Esophagus muscularis mucosa (tissue), 4 donors: ENCODE results near the gene ITGB3BP. TPM values are rescaled to one million over a fixed set of nuclear protein-coding genes. Genes with fewer than 3 reads are reported as not detected.
"Not testable (repeated sequence)": the region's sequence is repeated elsewhere in the genome, so short reads cannot be mapped to it uniquely, and the experiment has no call there.

Experiments used
- DNase-seq: peaks from one replicate; pipeline ENCODE4 v3.0.0-alpha.2; 2017; ENCODE audit errors: extremely low spot score
- H3K27ac ChIP-seq, 4 donors: fragments of 200-600 bp; sonication (generic); replicated peaks in 1 of 4; 1 replicate in 3 of 4; 2 replicates in 1 of 4; pipeline ENCODE4 v1.5.1; 2016 to 2019; ENCODE audit warnings: mild to moderate bottlenecking in 1 of 4
- H3K27me3 ChIP-seq, 4 donors: fragments of 200-600 bp; sonication (generic); one replicate each; pipeline versions ENCODE4 v1.5.1 to v1.6.0; 2016 to 2019
- H3K36me3 ChIP-seq, 4 donors: fragments of 200-600 bp; sonication (generic); one replicate each; pipeline ENCODE4 v1.5.1; 2016 to 2019
- H3K4me1 ChIP-seq, 4 donors: fragments of 200-600 bp; sonication (generic); one replicate each; pipeline ENCODE4 v1.5.1; 2016 to 2019
- H3K4me3 ChIP-seq, 4 donors: fragments of 200-600 bp; sonication (generic); 1 replicate in 2 of 4; 2 replicates in 2 of 4; pipeline ENCODE4 v1.5.1; 2016 to 2019; ENCODE audit warnings: mild to moderate bottlenecking in 4 of 4, moderate library complexity in 1 of 4
- H3K9me3 ChIP-seq, 4 donors: fragments of 200-600 bp; sonication (generic); 1 replicate in 3 of 4; 2 replicates in 1 of 4; pipeline ENCODE4 v1.5.1; 2016 to 2019
- EP300 ChIP-seq: sonication (generic); formaldehyde crosslinking; IDR thresholded peaks from one replicate; pipeline ENCODE4 v1.6.1; 2017; ENCODE audit warnings: antibody characterized with exemption
- POLR2A ChIP-seq: fragments of 450-650 bp; IDR thresholded peaks from one replicate; pipeline ENCODE4 v1.6.1; 2017; ENCODE audit warnings: antibody characterized with exemption, moderate library complexity, mild to moderate bottlenecking, low read depth
- POLR2AphosphoS5 ChIP-seq, 2 donors: sonication (generic); formaldehyde crosslinking; IDR thresholded peaks; one replicate each; pipeline ENCODE4 v1.6.1; 2017; ENCODE audit warnings: antibody characterized with exemption in 2 of 2
- WGBS: methylation state at CpG from one replicate; pipeline ENCODE4 v1.1.5; 2018; 5-methylcytosine and 5-hydroxymethylcytosine counted together
- intact Hi-C: fragments of 100-400 bp; cut with DNase I; formaldehyde crosslinking; loops from one replicate; pipeline ENCODE4 v1.15.1; 2023
- total RNA-seq, 4 donors: library from RNA; depleted of rRNA; stranded (reverse); fragments of >200 nt; gene quantifications; one replicate each; pipeline versions ENCODE4 v1.1.0 to v1.2.1, GENCODE V29; 2016
- TF ChIP-seq, protein P1 (sequence below), 3 experiments: fragments of 200-600 bp in 2 of 3; fragments of 450-650 bp in 1 of 3; sonication (generic) in 2 of 3; IDR thresholded peaks; one replicate each; pipeline ENCODE4 v1.5.1; 2017 to 2019; ENCODE audit warnings: antibody characterized with exemption in 3 of 3, mild to moderate bottlenecking in 2 of 3, moderate library complexity in 1 of 3

ITGB3BP gene
- total RNA-seq, 4 donors from 2014 or later: 6.8 to 38.2 (median 11.1) TPM

DNA sequence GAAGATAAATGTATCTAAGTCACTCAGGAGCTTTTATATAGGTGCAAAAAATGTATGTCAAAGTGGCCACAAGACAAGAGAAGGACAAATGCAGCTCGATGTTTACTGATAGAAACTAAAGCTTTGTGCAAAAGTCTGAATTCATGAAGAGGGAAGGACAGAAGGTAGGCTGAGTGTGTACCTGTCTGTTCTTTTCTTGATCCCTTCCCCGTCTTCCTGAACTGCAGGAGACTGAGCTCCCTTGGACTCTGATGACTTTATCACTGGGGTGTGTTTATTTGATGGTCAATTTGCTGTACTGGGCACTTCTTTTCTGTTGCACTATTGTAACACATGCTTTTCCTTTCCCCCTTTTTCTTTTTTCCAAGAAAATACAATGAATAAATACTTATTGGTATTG, 25.4 kb downstream of the ITGB3BP start:
- Histone ChIP-seq H3K36me3 (no peaks in the 10 kb centered on the region), H3K4me3 (no peak overlapping the region), H3K4me1 (peaks cover 0 to 17% (median 16%) of the 10 kb centered on the region in 4 donors), H3K27me3 (no peaks in the 10 kb centered on the region), H3K27ac (no peak overlapping the region), H3K9me3 (no peaks in the 10 kb centered on the region)
- intact Hi-C loops: no loop called here
- 91% methylated on average over 2 of the region's 2 CpGs for WGBS
- TF ChIP-seq POLR2A (no peak), EP300 (no peak)
- DNase-seq: no peak

DNA sequence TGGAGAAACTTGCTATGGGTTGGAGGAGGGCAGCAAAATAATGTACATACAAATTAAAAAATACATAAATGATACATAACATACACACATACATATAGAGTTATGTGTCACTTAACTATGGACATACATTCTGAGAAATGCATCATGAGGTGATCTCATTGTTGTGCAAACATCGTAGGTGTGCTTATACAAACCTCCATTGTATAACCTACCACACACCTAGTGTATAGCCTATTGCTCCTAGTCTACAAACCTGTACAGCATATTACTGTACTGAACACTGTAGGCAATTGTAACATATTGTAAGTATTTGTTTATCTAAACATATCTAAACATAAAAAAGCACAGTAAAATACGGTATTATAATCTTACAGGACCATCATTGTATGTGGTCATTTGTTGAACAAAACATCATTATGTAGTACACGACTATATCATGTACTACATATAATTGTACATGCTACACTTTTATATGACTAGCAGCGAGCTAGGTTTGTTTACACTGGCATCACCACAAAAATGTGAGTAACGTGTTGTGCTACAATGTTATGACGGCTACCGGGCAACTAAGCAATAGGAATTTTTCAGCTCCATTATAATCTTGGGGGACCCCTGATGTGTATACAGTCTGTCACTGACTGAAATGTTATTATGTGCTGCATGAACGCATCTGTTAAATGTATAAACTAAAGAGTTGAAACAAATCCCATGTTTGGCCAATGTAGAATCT, 35.5 kb downstream of the ITGB3BP start:
- Histone ChIP-seq H3K4me1 (peaks cover 0 to 44% (median 23%) of the 10 kb centered on the region in 4 donors), H3K27ac (peak overlapping the region; percentile 46 to 70 (median 56)), H3K4me3 (peak overlapping the region in 1 of 4 donors; percentile 0), H3K9me3 (no peaks in the 10 kb centered on the region), H3K36me3 (no peaks in the 10 kb centered on the region), H3K27me3 (no peaks in the 10 kb centered on the region)
- 36% methylated on average over 8 of the region's 8 CpGs for WGBS
- peak; percentile 58 for TF ChIP-seq EP300
- TF ChIP-seq POLR2AphosphoS5 (IDR thresholded peaks at IDR 0.05): peak in 1 of 2 donors; percentile 80
- TF ChIP-seq POLR2A: no peak
- TF ChIP-seq, protein P1, sequence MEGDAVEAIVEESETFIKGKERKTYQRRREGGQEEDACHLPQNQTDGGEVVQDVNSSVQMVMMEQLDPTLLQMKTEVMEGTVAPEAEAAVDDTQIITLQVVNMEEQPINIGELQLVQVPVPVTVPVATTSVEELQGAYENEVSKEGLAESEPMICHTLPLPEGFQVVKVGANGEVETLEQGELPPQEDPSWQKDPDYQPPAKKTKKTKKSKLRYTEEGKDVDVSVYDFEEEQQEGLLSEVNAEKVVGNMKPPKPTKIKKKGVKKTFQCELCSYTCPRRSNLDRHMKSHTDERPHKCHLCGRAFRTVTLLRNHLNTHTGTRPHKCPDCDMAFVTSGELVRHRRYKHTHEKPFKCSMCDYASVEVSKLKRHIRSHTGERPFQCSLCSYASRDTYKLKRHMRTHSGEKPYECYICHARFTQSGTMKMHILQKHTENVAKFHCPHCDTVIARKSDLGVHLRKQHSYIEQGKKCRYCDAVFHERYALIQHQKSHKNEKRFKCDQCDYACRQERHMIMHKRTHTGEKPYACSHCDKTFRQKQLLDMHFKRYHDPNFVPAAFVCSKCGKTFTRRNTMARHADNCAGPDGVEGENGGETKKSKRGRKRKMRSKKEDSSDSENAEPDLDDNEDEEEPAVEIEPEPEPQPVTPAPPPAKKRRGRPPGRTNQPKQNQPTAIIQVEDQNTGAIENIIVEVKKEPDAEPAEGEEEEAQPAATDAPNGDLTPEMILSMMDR (IDR thresholded peaks at IDR 0.05): no peak
- intact Hi-C loops: loop anchor here (5.0 kb wide), 1 partner anchor 35 kb away; the partner anchor contains the start of genes EFCAB7 and ITGB3BP
- DNase-seq: no peak

DNA sequence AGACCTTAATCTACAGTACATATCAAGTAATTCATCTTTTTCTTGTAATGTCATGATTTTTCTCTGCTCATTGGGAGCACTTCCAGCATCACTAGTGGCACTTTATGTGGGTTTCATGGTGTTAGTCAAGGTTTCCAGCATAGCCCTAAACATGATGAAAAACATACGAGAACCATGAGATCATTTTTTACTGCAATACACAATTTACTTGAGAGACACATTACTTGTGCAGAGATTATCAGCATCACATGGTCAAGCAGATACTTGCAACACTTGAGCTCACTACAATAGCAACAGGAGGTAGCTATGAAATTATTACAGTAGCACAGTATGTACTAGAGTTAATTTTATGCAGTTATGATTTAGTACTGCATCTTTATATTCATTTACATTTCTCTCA, 36.4 kb downstream of the ITGB3BP start:
- peak overlapping the region in 2 of 4 donors; percentile 20 to 35 for H3K27ac ChIP-seq
- no peak overlapping the region for H3K4me3 ChIP-seq
- H3K9me3 ChIP-seq: no peaks in the 10 kb centered on the region
- H3K4me1 ChIP-seq: peaks cover 0 to 44% (median 23%) of the 10 kb centered on the region in 4 donors
- H3K27me3 ChIP-seq: no peaks in the 10 kb centered on the region
- intact Hi-C loops: loop anchor here (5.0 kb wide), 1 partner anchor 36 kb away; the partner anchor contains the start of genes EFCAB7 and ITGB3BP
- TF ChIP-seq, protein P1 (IDR thresholded peaks at IDR 0.05): no peak
- TF ChIP-seq POLR2AphosphoS5 (IDR thresholded peaks at IDR 0.05) (no peak), POLR2A (no peak), EP300 (no peak)
- DNase-seq: no peak
- 57% methylated on average over 1 of the region's 1 CpG for WGBS
- H3K36me3 ChIP-seq: no peaks in the 10 kb centered on the region

DNA sequence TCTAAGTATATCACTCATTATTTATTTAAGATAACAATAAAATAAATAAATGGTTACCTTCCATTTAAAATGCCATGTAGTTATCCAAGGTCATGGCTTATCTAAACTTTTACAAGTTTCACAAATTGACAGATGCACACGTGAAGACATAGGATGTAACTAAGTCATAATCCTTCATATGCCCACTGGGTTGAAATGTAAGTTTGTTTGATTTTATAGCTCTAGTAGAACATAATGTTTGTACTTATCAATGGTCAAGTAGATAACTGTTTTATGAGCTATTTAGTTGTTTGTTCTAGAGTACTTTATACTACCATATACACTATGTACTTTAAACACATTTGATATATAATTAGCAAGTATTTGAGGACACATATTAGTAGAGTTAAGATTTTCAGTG, 43.0 kb downstream of the ITGB3BP start:
- intact Hi-C loops: no loop called here
- no peak overlapping the region for H3K27ac ChIP-seq
- DNase-seq: no peak
- H3K4me3 ChIP-seq: no peak overlapping the region
- no peaks in the 10 kb centered on the region for H3K36me3 ChIP-seq
- H3K9me3 ChIP-seq: no peaks in the 10 kb centered on the region
- TF ChIP-seq, protein P1 (IDR thresholded peaks at IDR 0.05): no peak
- H3K4me1 ChIP-seq: peaks cover 0 to 4% (median 0%) of the 10 kb centered on the region in 4 donors
- H3K27me3 ChIP-seq: no peaks in the 10 kb centered on the region
- 88% methylated on average over 1 of the region's 1 CpG for WGBS

DNA sequence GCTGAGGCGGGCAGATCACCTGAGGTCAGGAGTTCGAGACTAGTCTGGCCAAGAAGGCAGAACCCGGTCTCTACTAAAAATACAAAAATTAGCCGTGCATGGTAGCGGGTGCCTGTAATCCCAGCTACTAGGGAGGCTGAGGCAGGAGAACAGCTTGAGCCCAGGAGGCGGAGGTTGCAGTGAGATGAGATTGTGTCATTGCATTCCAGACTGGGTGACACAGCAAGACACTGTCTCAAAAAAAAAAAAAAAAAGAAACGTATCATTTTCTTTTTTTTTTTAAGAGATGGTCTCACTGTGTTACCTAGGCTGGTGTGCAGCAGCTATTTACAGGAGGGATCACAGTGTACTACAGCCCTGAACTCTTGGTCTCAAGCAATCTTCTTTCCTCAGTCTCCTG, 47.3 kb downstream of the ITGB3BP start:
- intact Hi-C loops: no loop called here
- WGBS: 89% methylated on average over 7 of the region's 7 CpGs
- no peak for DNase-seq
- H3K9me3 ChIP-seq: no peaks in the 10 kb centered on the region
- TF ChIP-seq POLR2A (no peak), POLR2AphosphoS5 (IDR thresholded peaks at IDR 0.05) (no peak), EP300 (no peak)
- TF ChIP-seq, protein P1 (IDR thresholded peaks at IDR 0.05): no peak
- H3K36me3 ChIP-seq: no peaks in the 10 kb centered on the region
- no peak overlapping the region for H3K27ac ChIP-seq
- H3K27me3 ChIP-seq: no peaks in the 10 kb centered on the region
- H3K4me3 ChIP-seq: no peak overlapping the region
- no peaks in the 10 kb centered on the region for H3K4me1 ChIP-seq

DNA sequence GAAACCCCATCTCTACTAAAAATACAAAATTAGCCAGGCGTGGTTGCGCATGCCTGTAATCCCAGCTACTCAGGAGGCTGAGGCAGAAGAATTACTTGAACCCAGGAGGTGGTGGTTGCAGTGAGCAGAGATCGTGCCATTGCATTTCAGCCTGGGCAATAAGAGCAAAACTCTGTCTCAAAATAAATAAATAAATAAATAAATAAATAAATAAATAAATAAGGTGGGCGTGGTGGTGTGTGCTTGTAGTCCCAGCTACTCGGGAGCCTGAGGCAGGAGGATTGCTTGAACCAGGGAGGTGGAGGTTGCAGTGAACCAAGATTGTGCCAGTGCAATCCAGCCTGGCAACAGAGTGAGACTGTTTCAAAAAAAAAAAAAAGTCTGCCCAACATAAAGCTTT, 54.3 kb downstream of the ITGB3BP start:
- 98% methylated on average over 5 of the region's 5 CpGs for WGBS
- H3K36me3 ChIP-seq, DNase-seq, H3K27me3 ChIP-seq, H3K4me3 ChIP-seq, H3K27ac ChIP-seq, H3K9me3 ChIP-seq, H3K4me1 ChIP-seq: not testable (repeated sequence)
- intact Hi-C loops: loop anchor here (5.0 kb wide), 1 partner anchor 69 kb away; no protein-coding TSS in a partner anchor
